OCI-LY7 (cell line): ENCODE measurements around the gene GFER. TPM values are rescaled to one million over a fixed set of nuclear protein-coding genes. Genes with fewer than 3 reads are reported as not detected.

Experiments
- BruUV-seq: library from RNA; stranded (reverse); fragments of 400-500 nt; replicated peaks from 2 replicates; lab custom pipeline; 2021; lab: Mats Ljungman, UMichigan
- CTCF ChIA-PET: fragments of 300-600 bp; sonication (Branson Sonifier 250); formaldehyde crosslinking; loops from one replicate; lab custom pipeline; 2022; ENCODE audit warnings: antibody characterized with exemption; ENCODE audit not compliant: unreplicated experiment; lab: Charles Lee
- POLR2A ChIA-PET: fragments of 300-600 bp; sonication (Branson Sonifier 250); formaldehyde crosslinking; loops from one replicate; lab custom pipeline; 2022; ENCODE audit warnings: antibody characterized with exemption; lab: Charles Lee
- DNase-seq: peaks from one replicate; pipeline ENCODE4 v3.0.0-alpha.2; 2015; ENCODE audit warnings: low spot score
- H2AFZ ChIP-seq: fragments of 200-600 bp; sonication (generic), shearing (Covaris generic); 2 replicates; pipeline ENCODE4 v1.6.1; 2014; ENCODE audit warnings: mild to moderate bottlenecking, antibody characterized with exemption, low read length, moderate library complexity
- H3K27ac ChIP-seq: fragments of 200-600 bp; sonication (generic); 2 replicates; pipeline ENCODE4 v1.5.1; 2014; ENCODE audit warnings: mixed run types, low read depth, mild to moderate bottlenecking, moderate library complexity, low read length, inconsistent platforms; ENCODE audit not compliant: poor library complexity, severe bottlenecking
- H3K36me3 ChIP-seq: fragments of 200-600 bp; sonication (generic); 2 replicates; pipeline ENCODE4 v1.6.1; 2014; ENCODE audit warnings: mild to moderate bottlenecking, antibody characterized with exemption, low read length, moderate library complexity, mixed read lengths; ENCODE audit not compliant: insufficient read depth
- H3K4me1 ChIP-seq: fragments of 200-600 bp; sonication (generic); 2 replicates; pipeline ENCODE4 v1.5.1; 2014; ENCODE audit warnings: mild to moderate bottlenecking, low read length; ENCODE audit not compliant: insufficient read depth, poor library complexity, severe bottlenecking
- H3K4me2 ChIP-seq: fragments of 200-600 bp; sonication (generic); 2 replicates; pipeline ENCODE4 v1.6.1; 2014; ENCODE audit warnings: mild to moderate bottlenecking, low read length
- H3K4me3 ChIP-seq: fragments of 200-600 bp; sonication (generic); 2 replicates; pipeline ENCODE4 v1.5.1; 2014; ENCODE audit warnings: mild to moderate bottlenecking, low read depth, low read length; ENCODE audit not compliant: poor library complexity, severe bottlenecking
- H3K79me2 ChIP-seq: fragments of 200-600 bp; sonication (generic); 2 replicates; pipeline ENCODE4 v1.6.1; 2016; ENCODE audit warnings: low read depth, mild to moderate bottlenecking, low read length, moderate library complexity, mixed read lengths; ENCODE audit not compliant: insufficient read depth
- H3K9me2 ChIP-seq: fragments of 200-600 bp; sonication (generic); 2 replicates; pipeline ENCODE4 v1.6.1; 2016; ENCODE audit warnings: mild to moderate bottlenecking, low read length, mixed read lengths; ENCODE audit not compliant: insufficient read depth
- H3K9me3 ChIP-seq: fragments of 200-600 bp; sonication (generic); 2 replicates; pipeline ENCODE4 v1.6.1; 2014; ENCODE audit warnings: mild to moderate bottlenecking, mixed run types, low read length, mixed read lengths
- H4K20me1 ChIP-seq: fragments of 200-600 bp; sonication (generic); 2 replicates; pipeline ENCODE4 v1.6.1; 2014; ENCODE audit warnings: mild to moderate bottlenecking, antibody characterized with exemption, low read length, moderate library complexity, mixed read lengths; ENCODE audit not compliant: insufficient read depth
- CTCF ChIP-seq: fragments of 200-600 bp; sonication (generic); conservative IDR thresholded peaks from 2 replicates; pipeline ENCODE4 v1.5.1; 2014; ENCODE audit warnings: mild to moderate bottlenecking, antibody characterized with exemption, low read length, moderate library complexity, mixed read lengths
- EZH2phosphoT487 ChIP-seq: fragments of 200-600 bp; sonication (generic); IDR thresholded peaks from 2 replicates; pipeline ENCODE4 v1.6.1; 2018; ENCODE audit warnings: low read depth, borderline replicate concordance, mild to moderate bottlenecking, mixed run types, antibody characterized with exemption, low read length, moderate library complexity, mixed read lengths
- intact Hi-C: fragments of 100-400 bp; cut with micrococcal nuclease; formaldehyde crosslinking; loops from one replicate; pipeline ENCODE4 v1.10.0; 2022; ENCODE audit not compliant: unreplicated experiment
- total RNA-seq, 2 experiments: library from RNA; depleted of rRNA in 1 of 2; stranded (reverse); fragments of >200 nt in 1 of 2; shearing (Covaris generic) in 1 of 2; gene quantifications; 2 replicates each; pipeline ENCODE4 v1.2.3, GENCODE V29; 2014 to 2022

The GFER gene
- total RNA-seq, 2 experiments from 2014 or later, result 32.3 to 40.2 TPM

DNA sequence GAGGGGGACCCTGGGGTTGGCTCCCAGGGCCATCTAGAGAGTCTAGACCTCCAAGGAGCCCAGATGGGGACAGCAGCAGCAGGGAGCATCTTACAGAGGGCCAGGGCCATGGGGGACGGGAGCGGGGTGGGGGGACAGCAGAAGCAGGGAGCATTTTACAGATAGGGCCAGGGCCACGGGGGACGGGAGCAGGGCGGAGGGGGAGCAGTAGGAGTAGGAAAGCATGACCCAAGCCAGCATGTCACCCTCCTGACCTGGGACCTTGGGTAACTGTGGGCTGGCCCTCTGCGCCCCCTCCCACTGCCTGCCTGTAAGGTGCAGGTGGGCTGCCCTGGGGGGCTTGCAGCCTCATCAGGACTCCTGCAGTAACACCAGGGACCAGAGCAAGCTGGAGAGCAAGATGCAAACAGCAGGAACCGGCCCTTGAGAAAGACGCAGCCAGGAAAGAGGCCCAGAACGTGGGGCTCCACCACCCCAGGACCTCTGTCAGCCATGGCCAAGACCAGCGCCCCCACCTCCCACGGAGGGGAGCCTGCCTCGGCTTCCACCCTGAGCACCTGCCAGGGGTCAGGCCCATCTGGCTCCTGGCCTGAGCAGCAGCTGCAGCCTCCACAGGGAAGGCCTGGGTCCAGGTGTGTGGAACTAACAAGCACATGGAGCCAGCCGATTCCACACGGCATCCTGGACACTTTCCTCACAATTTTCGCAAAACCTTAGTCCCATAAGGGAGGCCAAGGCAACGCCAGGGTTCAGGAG lies 23.3 kb downstream of the GFER start:
- TF ChIP-seq EZH2phosphoT487 (no peak), CTCF (no peak)
- H3K4me3 ChIP-seq, result peak overlapping the region; percentile 93
- no peaks in the 10 kb centered on the region for H3K9me2 ChIP-seq
- H4K20me1 ChIP-seq, result peaks cover 10% of the 10 kb centered on the region
- H3K4me2 ChIP-seq, result peak overlapping the region; percentile 98
- intact Hi-C loops, result no loop called here
- ChIA-PET POLR2A (interaction anchor here (1.5 kb wide), 1 partner anchor 148 kb away, joined by 4 read pairs; the partner anchor contains the start of gene TRAF7), CTCF (no interaction called here)
- no peaks in the 10 kb centered on the region for H3K9me3 ChIP-seq
- H3K27ac ChIP-seq, result peak overlapping the region; percentile 62
- H2AFZ ChIP-seq, result no peak overlapping the region
- peaks cover 36% of the 10 kb centered on the region for H3K4me1 ChIP-seq
- peaks cover 42% of the 10 kb centered on the region for H3K79me2 ChIP-seq
- DNase-seq, result no peak
- BruUV-seq, result no TSS peak
- H3K36me3 ChIP-seq, result peaks cover 30% of the 10 kb centered on the region

DNA sequence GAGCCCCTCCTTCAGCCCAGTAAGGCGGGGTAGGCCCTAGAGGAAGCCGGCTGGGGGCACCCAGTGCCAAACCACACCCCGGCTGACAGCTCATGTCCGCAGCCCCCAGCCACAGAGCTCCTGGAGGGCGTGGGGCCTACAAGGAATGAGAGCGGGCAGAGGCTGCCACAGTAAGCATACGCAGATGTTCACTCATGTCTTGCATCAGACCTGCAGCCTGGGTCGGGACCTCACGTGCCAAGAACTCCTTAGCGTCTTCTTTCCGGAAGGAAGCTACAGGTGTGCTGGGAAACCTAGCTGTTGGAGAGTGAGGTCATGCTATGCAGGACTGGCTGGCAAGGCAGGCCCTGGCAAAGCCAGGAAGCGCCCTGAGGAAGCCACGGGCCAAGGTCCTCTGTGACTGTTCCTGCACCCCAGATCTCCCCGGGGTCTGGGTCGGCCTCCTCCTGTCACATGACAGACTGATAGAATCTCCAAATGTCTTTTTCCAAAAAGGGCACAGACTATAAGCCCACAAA lies 24.1 kb downstream of the GFER start:
- ChIA-PET POLR2A (interaction anchor here (1.0 to 1.5 kb wide), 2 partner anchors 48 to 147 kb away, joined by 4 read pairs; partner anchors contain the start of gene TRAF7), CTCF (interaction anchor here (0.5 kb wide), 1 partner anchor 97 kb away, joined by 6 read pairs; no protein-coding TSS in a partner anchor)
- peak overlapping the region; percentile 93 for H3K4me3 ChIP-seq
- peaks cover 22% of the 10 kb centered on the region for H3K36me3 ChIP-seq
- TF ChIP-seq EZH2phosphoT487 (no peak), CTCF (no peak)
- H3K4me1 ChIP-seq, result peaks cover 36% of the 10 kb centered on the region
- H3K9me3 ChIP-seq, result no peaks in the 10 kb centered on the region
- DNase-seq, result peak; percentile 53
- H3K9me2 ChIP-seq, result no peaks in the 10 kb centered on the region
- H3K79me2 ChIP-seq, result peaks cover 42% of the 10 kb centered on the region
- H3K4me2 ChIP-seq, result peak overlapping the region; percentile 98
- peak overlapping the region; percentile 62 for H3K27ac ChIP-seq
- BruUV-seq, result no TSS peak
- H4K20me1 ChIP-seq, result peaks cover 10% of the 10 kb centered on the region
- no peak overlapping the region for H2AFZ ChIP-seq
- intact Hi-C loops, result loop anchor here (2.0 kb wide), 1 partner anchor 65 kb away; the partner anchor contains the start of gene MSRB1
